Retina (tissue), 1 donor: Measurements from ENCODE around the gene CEL.
"Not testable (repeated sequence)": the region's sequence is repeated elsewhere in the genome, so short reads cannot be mapped to it uniquely, and the experiment has no call there.

Source experiments
- DNase-seq: peaks from one replicate; pipeline ENCODE4 v3.0.0-alpha.2; 2016

Gene CEL

GRCh38 chr9:133049043-133049442, 12.7 kb upstream of the CEL start:
- DNase-seq, result no peak

GRCh38 chr9:133050142-133050541, 11.6 kb upstream of the CEL start:
- no peak for DNase-seq

- no peak for DNase-seq
Measured at GRCh38 chr9:133050781-133051180, 11.0 kb upstream of the CEL start.

GRCh38 chr9:133051281-133051900, 10.4 kb upstream of the CEL start:
- no peak for DNase-seq

- no peak for DNase-seq
Measured at GRCh38 chr9:133051966-133052539, 9.7 kb upstream of the CEL start.

GRCh38 chr9:133054194-133054890, 7.4 kb upstream of the CEL start:
- no peak for DNase-seq

GRCh38 chr9:133054966-133055365, 6.8 kb upstream of the CEL start:
- no peak for DNase-seq

- DNase-seq, result no peak
Measured at GRCh38 chr9:133055788-133056420, 5.9 kb upstream of the CEL start.

- DNase-seq, result no peak
Measured at GRCh38 chr9:133056533-133056932, 5.2 kb upstream of the CEL start.

GRCh38 chr9:133057006-133057405, 4.8 kb upstream of the CEL start:
- no peak for DNase-seq

GRCh38 chr9:133057553-133057952, 4.2 kb upstream of the CEL start:
- no peak for DNase-seq

GRCh38 chr9:133058071-133058470, 3.7 kb upstream of the CEL start:
- DNase-seq, result no peak

GRCh38 chr9:133058550-133059320, 3.0 kb upstream of the CEL start:
- DNase-seq, result no peak

GRCh38 chr9:133059623-133060022, 2.2 kb upstream of the CEL start:
- DNase-seq, result no peak

GRCh38 chr9:133060417-133060841, 1.4 kb upstream of the CEL start:
- DNase-seq, result no peak

GRCh38 chr9:133061019-133061763, 590 bp upstream of the CEL start:
- not testable (repeated sequence) for DNase-seq

GRCh38 chr9:133062569-133062968, 788 bp downstream of the CEL start:
- not testable (repeated sequence) for DNase-seq

- no peak for DNase-seq
Measured at GRCh38 chr9:133063159-133063499, 1.3 kb downstream of the CEL start.

GRCh38 chr9:133063500-133064231, 1.9 kb downstream of the CEL start:
- DNase-seq, result no peak

- no peak for DNase-seq
Measured at GRCh38 chr9:133064241-133065069, 2.7 kb downstream of the CEL start.

GRCh38 chr9:133065070-133065388, 3.2 kb downstream of the CEL start:
- DNase-seq, result no peak
